CD14-positive monocyte (primary cell): ENCODE data around the gene NMNAT3. TPM values are rescaled to one million over a fixed set of nuclear protein-coding genes. Genes with fewer than 3 reads are reported as not detected.
A peak's percentile ranks its signal among the peaks of the same experiment; 100 is the strongest.

Source experiments
- DNase-seq, 3 donors: peaks; one replicate each; pipeline ENCODE4 v3.0.0-alpha.2; 2011 to 2022
- H2AFZ ChIP-seq: 2 replicates; pipeline ENCODE4 v1.6.0; 2012; ENCODE audit warnings: mild to moderate bottlenecking, low read depth, low read length, inconsistent platforms; ENCODE audit not compliant: insufficient read depth, poor library complexity, severe bottlenecking
- H3K27ac ChIP-seq, 2 donors: 1 replicate in 1 of 2; 2 replicates in 1 of 2; pipeline ENCODE4 v1.5.1; 2012 to 2013; ENCODE audit warnings: low read length in 2 of 2, control low read depth in 1 of 2, inconsistent platforms in 1 of 2, low read depth in 1 of 2, mild to moderate bottlenecking in 1 of 2
- H3K27me3 ChIP-seq, 2 donors: one replicate each; pipeline versions ENCODE4 v1.6.0 to v1.6.1; 2011 to 2013; ENCODE audit warnings: low read length in 2 of 2; ENCODE audit not compliant: control insufficient read depth in 2 of 2, insufficient read depth in 2 of 2
- H3K36me3 ChIP-seq, 2 donors: replicated peaks in 1 of 2; 1 replicate in 1 of 2; 2 replicates in 1 of 2; pipeline versions ENCODE4 v1.5.1 to v1.6.1; 2012 to 2013; ENCODE audit warnings: low read length in 2 of 2, control low read depth in 1 of 2, inconsistent platforms in 1 of 2, mild to moderate bottlenecking in 1 of 2; ENCODE audit not compliant: insufficient read depth in 2 of 2, control insufficient read depth in 1 of 2
- H3K4me1 ChIP-seq, 2 donors: 1 replicate in 1 of 2; 2 replicates in 1 of 2; pipeline versions ENCODE4 v1.5.1 to v1.6.1; 2012 to 2013; ENCODE audit warnings: low read length in 2 of 2, control low read depth in 1 of 2, inconsistent platforms in 1 of 2, mild to moderate bottlenecking in 1 of 2, moderate library complexity in 1 of 2; ENCODE audit not compliant: insufficient read depth in 2 of 2, control insufficient read depth in 1 of 2
- H3K4me2 ChIP-seq: replicated peaks from 2 replicates; pipeline ENCODE3; 2012; ENCODE audit warnings: low read length, moderate library complexity, mild to moderate bottlenecking; ENCODE audit not compliant: poor library complexity, severe bottlenecking; ENCODE audit errors: extremely low read depth
- H3K4me3 ChIP-seq, 3 experiments: fragments of 200-600 bp in 1 of 3; sonication (generic) in 1 of 3; replicated peaks in 1 of 3; 1 replicate in 2 of 3; 2 replicates in 1 of 3; pipeline ENCODE4 v1.5.1; 2011 to 2013; ENCODE audit warnings: low read length in 3 of 3, mild to moderate bottlenecking in 3 of 3, control low read depth in 2 of 3, low read depth in 2 of 3, inconsistent platforms in 1 of 3, moderate library complexity in 1 of 3
- H3K79me2 ChIP-seq: 2 replicates; pipeline ENCODE4 v1.6.0; 2012; ENCODE audit warnings: mild to moderate bottlenecking, control low read depth, inconsistent platforms, low read length, moderate library complexity; ENCODE audit not compliant: insufficient read depth
- H3K9ac ChIP-seq: 2 replicates; pipeline ENCODE4 v1.6.0; 2017; ENCODE audit warnings: low read length, mild to moderate bottlenecking; ENCODE audit not compliant: insufficient read depth, poor library complexity, severe bottlenecking
- H3K9me3 ChIP-seq, 2 donors: replicated peaks in 1 of 2; 1 replicate in 1 of 2; 2 replicates in 1 of 2; pipeline versions ENCODE4 v1.5.1 to v1.6.1; 2012 to 2013; ENCODE audit warnings: low read length in 2 of 2, control low read depth in 1 of 2; ENCODE audit not compliant: control insufficient read depth in 1 of 2, insufficient read depth in 1 of 2
- H4K20me1 ChIP-seq: 2 replicates; pipeline ENCODE4 v1.6.0; 2012; ENCODE audit warnings: mild to moderate bottlenecking, low read length, control low read depth, moderate library complexity; ENCODE audit not compliant: insufficient read depth
- H3K27ac Mint-ChIP-seq, 7 donors: one replicate each; pipeline ENCODE4 v1.8.0; 2020; ENCODE audit warnings: mild to moderate bottlenecking in 7 of 7, mixed read lengths in 7 of 7, moderate library complexity in 6 of 7, inconsistent platforms in 2 of 7
- H3K27me3 Mint-ChIP-seq, 3 donors: one replicate each; pipeline ENCODE4 v1.8.0; 2021 to 2022; ENCODE audit warnings: low read depth in 3 of 3, mild to moderate bottlenecking in 3 of 3, mixed read lengths in 3 of 3, moderate library complexity in 3 of 3, inconsistent platforms in 1 of 3
- H3K36me3 Mint-ChIP-seq, 2 donors: one replicate each; pipeline ENCODE4 v1.8.0; 2020; ENCODE audit warnings: mixed read lengths in 2 of 2, inconsistent platforms in 1 of 2, mild to moderate bottlenecking in 1 of 2
- H3K4me1 Mint-ChIP-seq: one replicate; pipeline ENCODE4 v1.8.0; 2020; ENCODE audit warnings: mild to moderate bottlenecking, mixed read lengths
- H3K4me3 Mint-ChIP-seq, 2 donors: one replicate each; pipeline ENCODE4 v1.8.0; 2020; ENCODE audit warnings: mild to moderate bottlenecking in 2 of 2, mixed read lengths in 2 of 2, moderate library complexity in 1 of 2
- H3K9me3 Mint-ChIP-seq, 7 donors: one replicate each; pipeline ENCODE4 v1.8.0; 2020 to 2022; ENCODE audit warnings: mixed read lengths in 7 of 7, mild to moderate bottlenecking in 6 of 7, moderate library complexity in 6 of 7, inconsistent platforms in 2 of 7
- CTCF ChIP-seq: fragments of 200-600 bp; IDR thresholded peaks from one replicate; pipeline ENCODE4 v1.8.0; 2022; ENCODE audit warnings: antibody characterized with exemption, mild to moderate bottlenecking
- WGBS: methylation state at CpG from one replicate; pipeline ENCODE4 v1.1.5; 2013; ENCODE audit warnings: missing lambda C conversion rate; ENCODE audit not compliant: insufficient coverage; 5-methylcytosine and 5-hydroxymethylcytosine counted together
- intact Hi-C, 2 donors: fragments of 100-400 bp; cut with micrococcal nuclease; formaldehyde crosslinking; loops; one replicate each; pipeline versions ENCODE4 v1.15.0 to v1.15.1; 2023
- polyA plus RNA-seq, 3 donors: library from polyadenylated mRNA; depleted of rRNA in 1 of 3; unstranded in 2 of 3; stranded (reverse) in 1 of 3; fragments of 300-500 nt in 2 of 3; fragments of >200 nt in 1 of 3; fragmentation: Illumina TruSeq in 2 of 3; gene quantifications; 1 replicate in 2 of 3; 2 replicates in 1 of 3; pipeline ENCODE4 v1.2.3, GENCODE V29; 2012 to 2021

Gene NMNAT3
- polyA plus RNA-seq, 3 donors = 1.4 to 5.7 (median 2.9) TPM

- Mint-ChIP-seq H3K4me1 (peaks cover 2% of the 10 kb centered on the region), H3K9me3 (peaks cover 0 to 4% (median 0%) of the 10 kb centered on the region in 7 donors), H3K4me3 (no peak overlapping the region), H3K27ac (no peak overlapping the region), H3K27me3 (peaks cover 0 to 2% (median 0%) of the 10 kb centered on the region in 3 donors), H3K36me3 (peaks cover 2 to 10% of the 10 kb centered on the region in 2 donors)
- Histone ChIP-seq H3K79me2 (no peaks in the 10 kb centered on the region), H3K9ac (no peak overlapping the region), H3K27ac (no peak overlapping the region), H3K4me2 (no peak overlapping the region), H4K20me1 (no peaks in the 10 kb centered on the region), H3K4me3 (no peak overlapping the region), H3K27me3 (no peaks in the 10 kb centered on the region), H3K9me3 (no peaks in the 10 kb centered on the region), H2AFZ (no peak overlapping the region), H3K36me3 (no peaks in the 10 kb centered on the region), H3K4me1 (no peaks in the 10 kb centered on the region)
- no peak for TF ChIP-seq CTCF
- intact Hi-C loops = no loop called here
- DNase-seq = no peak
- WGBS = no CpG with 5 or more reads among the region's 4 CpGs
These were observed 47.2 kb downstream of the NMNAT3 start for GRCh38 chr3:139630542-139630941.

- intact Hi-C loops = no loop called here
These were observed 48.7 kb downstream of the NMNAT3 start for GRCh38 chr3:139629033-139629432.

More at GRCh38 chr3:139629033-139629432, 48.7 kb downstream of the NMNAT3 start:
- Mint-ChIP-seq H3K27ac (peak overlapping the region in 1 of 7 donors; percentile 26), H3K9me3 (peaks cover 0 to 4% (median 0%) of the 10 kb centered on the region in 7 donors), H3K4me3 (no peak overlapping the region), H3K4me1 (peaks cover 2% of the 10 kb centered on the region), H3K27me3 (peaks cover 0 to 2% (median 0%) of the 10 kb centered on the region in 3 donors), H3K36me3 (peaks cover 2 to 6% of the 10 kb centered on the region in 2 donors)
- Histone ChIP-seq H3K27ac (no peak overlapping the region), H3K79me2 (no peaks in the 10 kb centered on the region), H2AFZ (peak overlapping the region; percentile 5), H3K4me1 (no peaks in the 10 kb centered on the region), H4K20me1 (no peaks in the 10 kb centered on the region), H3K9ac (no peak overlapping the region), H3K4me2 (no peak overlapping the region), H3K9me3 (no peaks in the 10 kb centered on the region), H3K27me3 (no peaks in the 10 kb centered on the region), H3K4me3 (no peak overlapping the region), H3K36me3 (no peaks in the 10 kb centered on the region)
- peak; percentile 24 to 51 (median 25) for DNase-seq
- 80% methylated on average over 1 of the region's 3 CpGs for WGBS
- TF ChIP-seq CTCF = peak; percentile 45
